ENCODE data around the gene LCE1D. TPM values are rescaled to one million over a fixed set of nuclear protein-coding genes. Genes with fewer than 3 reads are reported as not detected.

LCE1D gene, protein sequence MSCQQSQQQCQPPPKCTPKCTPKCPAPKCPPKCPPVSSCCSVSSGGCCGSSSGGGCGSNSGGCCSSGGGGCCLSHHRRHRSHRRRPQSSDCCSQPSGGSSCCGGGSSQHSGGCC
- not detected in 2 replicates for total RNA-seq

DNA sequence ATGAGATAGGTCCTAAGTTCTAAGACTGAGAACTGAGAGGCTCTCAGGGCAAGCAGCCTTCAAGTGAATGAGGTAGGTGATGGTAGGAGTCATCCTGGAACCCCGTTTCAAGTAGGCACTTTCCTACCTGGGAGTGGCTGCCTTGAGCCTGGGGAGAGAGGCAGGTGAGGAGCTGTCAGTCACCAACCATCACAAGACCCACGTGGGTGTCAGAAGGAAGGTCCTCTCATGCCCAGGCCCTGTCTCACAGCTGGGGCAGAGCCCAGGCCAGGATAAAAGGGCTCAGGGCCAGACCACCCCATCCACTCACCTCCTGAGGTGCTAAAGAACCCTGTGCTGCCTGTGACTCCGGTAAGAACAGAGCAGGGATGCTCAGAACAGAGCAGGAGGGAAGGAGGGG, at the start of gene LCE1D:
LCE1D (plus strand) TSS at position 301 of the 400 bp plus-strand sequence. CDS start 1,074 bp downstream, outside the sequence.
- intact Hi-C loops (cut with micrococcal nuclease), result no loop called here

DNA sequence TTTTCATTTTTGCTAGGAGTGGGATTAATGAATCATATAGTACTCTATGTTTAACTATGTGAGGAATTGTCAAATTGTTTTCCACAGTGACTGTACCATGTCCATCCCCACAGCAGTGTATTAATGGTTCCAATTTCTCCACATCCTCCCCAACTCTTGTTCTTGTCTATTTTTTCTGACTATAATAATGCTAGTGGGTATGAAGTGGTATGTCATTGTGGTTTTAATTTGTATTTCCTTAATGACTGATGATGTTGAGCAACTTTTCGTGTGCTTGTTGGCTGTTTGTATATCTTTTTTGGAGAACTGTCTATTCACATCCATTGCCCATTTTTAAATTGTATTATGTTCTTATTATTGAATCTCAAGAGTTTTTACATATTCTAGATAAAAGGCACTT, 48.7 kb upstream of the LCE1D start:
- intact Hi-C loops (cut with micrococcal nuclease), result no loop called here

DNA sequence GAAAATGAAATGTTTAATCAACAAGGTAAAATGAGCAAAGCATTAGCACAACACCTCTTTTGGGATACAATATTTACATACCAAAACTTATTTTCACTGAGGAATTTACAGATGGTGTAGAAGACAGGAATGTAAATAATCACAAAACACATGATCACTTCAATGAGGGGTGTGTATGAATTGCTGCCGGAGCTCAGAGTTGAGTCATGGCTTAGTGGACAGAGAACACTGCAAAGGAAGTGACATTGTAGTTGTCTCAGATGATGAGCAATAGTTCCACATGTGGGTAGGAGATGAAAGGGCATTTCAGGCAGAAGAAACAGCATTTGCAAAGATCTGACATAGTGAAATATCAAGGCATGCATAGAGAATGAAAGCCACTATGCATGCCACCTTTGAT, 44.3 kb upstream of the LCE1D start:
- intact Hi-C loops (cut with micrococcal nuclease), result no loop called here

DNA sequence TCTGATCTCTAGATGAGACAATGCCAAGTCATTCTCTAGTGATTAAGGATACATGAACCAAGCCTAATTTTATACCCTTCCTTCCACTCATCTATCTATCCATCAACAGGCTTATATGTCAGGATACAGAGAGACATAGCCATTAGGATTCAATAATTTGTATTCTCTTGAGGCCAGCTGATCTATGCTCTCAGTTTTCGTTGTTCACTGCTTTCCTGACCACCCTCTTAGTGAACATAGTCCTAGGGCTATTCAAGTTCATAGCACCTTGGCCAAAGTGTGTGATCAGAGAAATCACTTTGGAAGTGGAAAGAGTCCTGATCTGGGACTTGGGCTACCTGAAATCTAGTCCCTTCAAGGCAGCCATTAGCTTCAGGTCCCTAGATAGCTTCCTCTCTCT, 42.9 kb upstream of the LCE1D start:
- intact Hi-C loops (cut with micrococcal nuclease), result no loop called here

DNA sequence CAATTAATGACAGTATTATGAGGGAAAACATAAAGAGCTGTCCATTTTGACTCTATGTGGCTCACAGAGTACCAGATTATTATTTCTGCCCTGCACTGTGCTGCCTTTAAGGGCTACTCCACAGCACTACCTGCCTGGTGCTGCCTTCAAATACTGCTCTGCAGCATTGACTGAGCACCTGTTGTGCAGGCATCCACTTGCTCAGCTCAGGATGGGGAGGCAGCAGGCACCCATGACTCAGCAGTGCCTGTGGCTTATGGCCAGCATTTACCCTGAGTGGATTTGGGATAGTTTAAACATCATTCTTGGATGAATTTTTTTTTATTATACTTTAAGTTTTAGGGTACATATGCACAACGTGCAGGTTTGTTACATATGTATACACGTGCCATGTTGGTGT, 39.6 kb upstream of the LCE1D start:
- intact Hi-C loops (cut with micrococcal nuclease), result no loop called here

DNA sequence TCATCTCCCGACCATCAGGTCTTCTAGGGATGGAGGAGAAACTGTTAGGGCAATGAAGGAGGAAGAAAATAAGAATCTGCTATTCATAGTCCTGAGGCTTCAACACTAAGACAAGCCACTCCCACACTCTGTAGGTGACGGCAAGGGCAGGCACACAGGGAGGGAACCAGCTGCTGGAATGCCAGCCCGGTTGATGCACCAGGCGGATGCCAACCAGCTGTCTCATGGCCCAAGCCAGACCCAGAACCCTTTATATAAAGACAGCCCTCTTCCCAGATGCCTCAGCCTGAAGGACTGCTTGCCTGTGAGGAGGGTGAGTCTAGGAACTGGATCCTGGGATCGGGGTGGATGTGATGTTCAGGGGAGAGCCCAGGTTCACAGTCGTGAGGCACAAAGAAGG, 38.8 kb upstream of the LCE1D start, which contains the start of gene KPRP:
KPRP (plus strand) TSS at position 279 of the 400 bp plus-strand sequence. CDS start 1,564 bp downstream, outside the sequence.
- intact Hi-C loops (cut with micrococcal nuclease), result no loop called here

DNA sequence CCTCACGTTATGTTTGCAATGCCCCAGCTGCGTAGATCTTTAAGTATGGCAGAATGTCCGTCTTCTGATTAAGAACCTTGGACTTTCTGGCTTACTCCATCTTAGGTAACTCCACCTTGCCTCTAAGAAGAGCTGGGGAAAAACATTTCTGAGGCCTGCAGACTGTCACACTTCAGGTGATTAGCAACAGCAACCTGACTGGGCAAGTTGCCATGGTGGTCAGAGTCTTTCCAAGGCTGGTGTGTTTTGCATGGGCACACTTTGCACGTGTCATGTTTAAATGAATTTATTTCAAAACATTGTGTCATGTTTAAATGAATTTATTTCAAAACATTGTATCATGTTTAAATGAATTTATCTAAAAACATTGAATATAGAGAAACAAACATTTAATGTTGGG, 37.9 kb upstream of the LCE1D start:
- intact Hi-C loops (cut with micrococcal nuclease), result no loop called here

DNA sequence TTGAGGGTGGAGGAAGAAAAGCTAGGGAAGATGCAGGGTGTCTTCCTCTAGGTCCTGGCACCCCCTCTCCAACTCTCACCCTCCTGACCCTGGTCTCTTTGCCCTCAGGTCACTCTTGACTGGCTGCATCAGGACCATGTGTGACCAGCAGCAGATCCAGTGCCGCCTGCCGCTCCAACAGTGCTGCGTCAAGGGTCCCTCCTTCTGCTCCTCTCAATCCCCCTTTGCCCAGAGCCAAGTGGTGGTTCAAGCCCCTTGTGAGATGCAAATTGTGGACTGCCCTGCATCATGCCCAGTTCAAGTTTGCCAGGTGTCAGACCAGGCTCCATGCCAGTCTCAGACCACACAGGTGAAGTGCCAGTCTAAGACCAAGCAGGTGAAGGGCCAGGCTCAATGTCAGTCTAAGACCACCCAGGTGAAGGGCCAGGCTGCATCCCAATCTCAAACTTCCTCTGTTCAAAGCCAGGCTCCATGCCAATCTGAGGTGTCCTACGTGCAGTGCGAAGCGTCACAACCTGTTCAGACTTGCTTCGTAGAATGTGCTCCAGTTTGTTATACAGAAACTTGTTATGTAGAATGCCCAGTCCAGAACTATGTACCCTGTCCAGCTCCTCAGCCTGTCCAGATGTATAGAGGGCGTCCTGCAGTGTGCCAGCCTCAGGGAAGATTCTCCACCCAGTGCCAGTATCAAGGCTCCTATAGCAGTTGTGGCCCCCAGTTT, 36.9 kb upstream of the LCE1D start:
- intact Hi-C loops (cut with micrococcal nuclease), result no loop called here

DNA sequence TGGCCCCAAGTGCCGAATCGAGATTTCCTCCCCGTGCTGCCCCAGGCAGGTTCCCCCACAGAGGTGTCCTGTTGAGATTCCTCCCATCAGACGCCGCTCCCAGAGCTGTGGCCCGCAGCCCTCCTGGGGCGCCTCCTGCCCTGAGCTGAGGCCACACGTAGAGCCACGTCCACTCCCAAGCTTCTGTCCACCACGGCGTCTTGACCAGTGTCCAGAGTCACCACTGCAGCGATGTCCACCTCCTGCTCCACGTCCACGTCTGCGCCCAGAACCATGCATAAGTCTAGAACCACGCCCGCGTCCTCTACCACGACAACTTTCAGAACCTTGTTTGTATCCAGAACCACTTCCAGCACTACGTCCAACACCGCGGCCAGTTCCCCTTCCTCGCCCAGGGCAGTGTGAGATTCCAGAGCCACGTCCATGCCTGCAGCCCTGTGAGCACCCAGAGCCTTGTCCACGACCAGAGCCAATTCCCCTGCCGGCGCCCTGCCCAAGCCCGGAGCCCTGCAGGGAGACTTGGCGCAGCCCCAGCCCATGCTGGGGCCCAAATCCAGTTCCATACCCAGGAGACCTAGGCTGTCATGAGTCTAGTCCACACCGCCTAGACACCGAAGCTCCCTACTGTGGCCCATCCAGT, 35.9 kb upstream of the LCE1D start:
- intact Hi-C loops (cut with micrococcal nuclease), result no loop called here

DNA sequence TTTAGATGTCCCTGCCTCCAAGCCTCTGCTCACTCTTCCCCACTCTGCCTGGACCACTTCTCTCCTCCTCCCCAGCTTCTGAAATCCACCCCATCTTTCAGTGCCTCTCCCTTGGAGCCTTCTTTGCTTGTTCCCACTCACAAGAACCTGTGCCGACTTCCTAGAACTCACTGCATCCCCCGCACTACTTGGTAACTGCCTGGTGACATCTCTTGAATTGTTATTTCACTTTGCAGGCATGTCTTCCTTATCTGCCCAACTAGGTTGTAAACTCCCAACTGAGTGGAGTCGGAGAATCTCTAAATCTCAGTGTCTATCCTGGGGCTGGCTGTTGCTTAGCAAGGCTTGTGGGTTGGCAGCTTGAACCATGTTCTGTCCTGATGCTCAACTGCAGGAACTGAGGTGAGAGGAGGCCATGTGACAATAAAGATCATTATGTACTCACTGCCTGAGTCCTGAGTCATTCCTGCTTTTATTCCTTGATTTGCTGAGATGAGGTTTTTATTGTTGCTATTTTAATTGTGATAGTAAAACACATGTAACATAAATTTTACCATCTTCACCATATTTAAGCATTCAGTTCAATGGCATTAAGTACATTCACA, 34.8 kb upstream of the LCE1D start:
- intact Hi-C loops (cut with micrococcal nuclease), result no loop called here

DNA sequence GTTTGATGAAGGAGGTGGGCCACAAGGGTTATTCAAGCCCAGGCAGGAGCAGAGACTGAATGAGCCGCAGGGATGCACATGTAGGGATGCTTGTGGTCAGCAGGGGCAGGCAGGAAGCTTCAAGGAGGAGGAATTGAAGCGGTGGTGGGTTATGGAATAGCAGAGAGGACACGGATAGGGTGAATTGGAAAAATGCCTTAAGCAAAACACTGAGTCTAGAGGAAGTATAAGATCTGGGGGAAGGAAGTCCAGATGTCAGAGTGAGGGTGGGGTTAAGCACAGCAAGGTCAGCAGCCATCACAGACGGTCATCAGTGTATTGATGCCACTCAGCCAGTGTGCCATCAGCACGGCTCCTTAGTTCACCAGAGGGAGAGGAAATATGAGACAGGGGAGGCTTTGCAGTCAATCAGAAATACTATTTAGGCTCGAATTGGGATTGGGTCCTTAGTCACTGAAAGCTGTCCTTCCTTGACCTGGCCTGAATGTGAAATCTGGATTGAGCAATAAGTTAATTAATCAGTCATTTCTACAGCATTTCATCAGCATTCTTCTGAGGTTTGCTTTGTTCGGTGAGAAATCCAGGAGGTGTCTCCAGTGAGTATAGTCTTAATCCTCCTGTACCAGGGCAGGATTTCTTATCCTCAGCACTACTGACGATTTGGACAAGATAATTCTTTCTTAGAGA, 27.5 kb upstream of the LCE1D start:
- intact Hi-C loops (cut with micrococcal nuclease), result no loop called here

DNA sequence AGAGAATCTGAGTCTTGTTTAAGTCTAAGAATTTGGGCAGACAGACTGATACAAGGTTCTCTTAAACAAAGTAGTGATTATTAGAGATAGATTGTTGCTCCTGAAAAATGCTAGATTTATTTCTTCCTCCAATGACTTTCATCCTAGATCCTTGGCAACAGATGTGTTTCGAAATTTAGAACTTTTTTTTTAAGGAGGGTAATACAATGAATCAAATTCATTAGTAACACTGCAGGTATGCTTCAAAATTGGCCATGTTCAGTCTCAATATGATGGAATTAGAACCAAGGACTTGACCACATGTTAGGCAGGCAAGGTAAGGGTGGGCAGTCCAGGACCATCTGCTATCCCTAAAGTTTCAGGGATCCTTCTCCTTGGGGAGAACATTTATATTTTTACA, 26.1 kb upstream of the LCE1D start:
- intact Hi-C loops (cut with micrococcal nuclease), result no loop called here

DNA sequence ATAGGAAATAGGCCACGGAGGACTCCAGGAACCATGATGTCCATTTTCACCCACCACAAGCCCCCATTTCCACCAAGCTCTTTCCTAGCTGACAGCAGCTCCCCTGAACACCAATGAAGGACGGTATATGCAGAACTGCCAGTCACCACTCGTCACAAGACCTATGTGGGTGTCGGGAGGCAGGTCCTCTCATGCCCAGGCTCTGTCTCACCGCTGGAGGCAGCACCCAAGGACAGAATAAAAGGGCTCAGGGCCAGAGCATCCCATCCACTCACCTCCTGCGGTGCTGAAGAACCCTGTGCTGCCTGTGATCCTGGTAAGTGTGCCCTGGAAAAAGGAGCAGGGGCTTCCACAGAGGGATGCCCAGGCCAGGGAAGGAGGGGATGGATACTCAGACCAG, 21.6 kb upstream of the LCE1D start, which contains the start of gene LCE1F:
LCE1F (plus strand) TSS at position 266 of the 400 bp plus-strand sequence. CDS start 1,232 bp downstream, outside the sequence.
- intact Hi-C loops (cut with micrococcal nuclease), result no loop called here

DNA sequence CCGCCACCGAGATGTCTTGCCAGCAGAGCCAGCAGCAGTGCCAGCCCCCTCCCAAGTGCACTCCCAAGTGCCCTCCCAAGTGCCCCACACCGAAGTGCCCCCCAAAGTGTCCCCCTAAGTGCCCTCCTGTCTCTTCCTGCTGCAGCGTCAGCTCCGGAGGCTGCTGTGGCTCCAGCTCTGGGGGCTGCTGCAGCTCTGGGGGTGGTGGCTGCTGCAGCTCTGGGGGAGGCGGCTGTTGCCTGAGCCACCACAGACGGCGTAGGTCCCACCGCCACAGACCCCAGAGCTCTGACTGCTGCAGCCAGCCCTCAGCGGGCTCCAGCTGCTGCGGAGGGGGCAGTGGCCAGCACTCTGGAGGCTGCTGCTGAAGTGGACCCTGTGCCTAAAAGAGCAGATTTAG, 20.2 kb upstream of the LCE1D start:
- intact Hi-C loops (cut with micrococcal nuclease), result no loop called here

DNA sequence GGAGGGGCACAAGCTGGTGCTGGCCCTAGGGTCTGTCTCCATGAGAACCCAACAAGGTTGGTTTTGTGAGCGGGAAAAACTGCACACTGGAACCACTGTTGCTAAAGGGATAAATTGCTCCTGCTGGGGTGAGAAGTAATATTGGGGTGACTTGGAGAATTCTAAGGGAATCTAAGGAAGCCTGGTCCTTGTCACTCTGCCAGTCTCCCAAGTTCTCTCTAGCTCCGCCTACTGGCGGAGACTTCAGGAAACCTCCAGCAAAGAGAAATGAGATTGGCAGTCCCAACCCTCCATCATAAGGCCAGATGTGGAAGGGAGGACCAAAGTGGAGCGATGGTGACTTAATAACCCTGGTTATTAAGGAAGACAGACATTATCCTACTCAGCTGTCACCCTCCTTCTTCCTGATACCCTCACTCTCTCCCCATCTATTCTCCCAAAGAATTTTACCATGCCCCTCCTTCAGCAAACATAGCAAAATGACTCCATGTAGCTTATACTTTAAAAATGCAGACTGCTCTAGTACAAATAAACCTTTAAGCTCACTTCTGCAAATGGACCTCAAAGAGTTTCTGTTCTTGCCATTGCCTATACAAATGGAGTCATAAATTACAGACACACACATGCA, 18.9 kb upstream of the LCE1D start:
- intact Hi-C loops (cut with micrococcal nuclease), result no loop called here

DNA sequence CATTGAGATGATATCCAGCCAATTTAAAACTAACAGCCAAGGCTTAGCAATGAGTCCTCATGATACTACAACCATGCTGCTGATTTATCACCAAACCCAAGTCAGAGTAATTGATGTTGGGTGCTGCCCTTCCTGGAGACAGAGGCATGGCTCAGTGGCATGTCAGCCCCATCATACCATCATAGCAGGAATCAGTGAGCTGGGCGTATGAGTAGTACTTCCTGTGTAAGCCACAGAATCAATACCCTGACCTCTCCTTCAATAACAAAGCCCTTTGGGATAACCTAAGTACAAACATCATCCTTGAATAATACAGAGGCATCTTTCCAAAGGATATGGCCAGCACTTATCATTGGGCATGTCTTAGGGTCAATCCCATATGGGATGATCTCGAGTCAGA, 13.4 kb upstream of the LCE1D start:
- intact Hi-C loops (cut with micrococcal nuclease), result no loop called here

DNA sequence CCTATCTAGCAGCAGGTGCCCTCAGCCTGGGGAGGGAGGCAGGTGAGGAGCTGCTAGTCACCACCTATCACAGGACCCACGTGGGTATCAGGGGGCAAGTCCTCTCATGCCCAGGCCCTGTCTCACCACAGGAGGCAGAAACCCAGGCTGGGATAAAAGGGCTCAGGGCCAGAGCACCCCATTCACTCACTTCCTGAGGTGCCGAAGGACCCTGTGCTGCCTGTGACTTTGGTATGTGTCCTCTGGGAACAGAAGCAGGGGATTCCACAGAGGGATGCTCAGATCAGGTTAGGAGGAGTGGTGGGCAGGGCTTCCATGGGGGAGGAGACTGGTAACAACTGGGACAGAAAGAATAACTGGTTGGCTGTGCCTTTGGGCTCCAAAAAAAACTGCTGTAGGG, 10.4 kb upstream of the LCE1D start, which contains the start of gene LCE1E:
LCE1E (plus strand) TSS at position 181 of the 400 bp plus-strand sequence. CDS start 1,043 bp downstream, outside the sequence.
- intact Hi-C loops (cut with micrococcal nuclease), result no loop called here

DNA sequence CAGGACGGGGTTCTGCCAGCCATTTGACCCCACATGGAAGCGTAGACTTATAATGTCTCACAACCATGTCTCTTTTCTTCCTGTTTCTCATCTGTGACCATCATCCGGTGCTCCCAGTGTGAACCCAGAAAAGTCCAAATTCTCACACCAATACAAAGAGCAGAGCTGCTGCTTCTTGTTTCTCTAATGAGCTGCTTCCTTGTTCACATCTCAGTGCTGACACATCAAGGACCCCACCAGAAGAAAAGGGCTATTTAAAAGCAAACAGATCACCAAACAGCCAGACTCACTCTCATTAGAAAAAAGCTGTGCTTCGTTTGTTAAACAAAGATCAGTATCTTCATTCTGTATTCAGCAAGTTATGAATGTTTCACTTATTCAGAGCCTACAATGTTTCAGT, 835 bp upstream of the LCE1D start:
- intact Hi-C loops (cut with micrococcal nuclease), result no loop called here

DNA sequence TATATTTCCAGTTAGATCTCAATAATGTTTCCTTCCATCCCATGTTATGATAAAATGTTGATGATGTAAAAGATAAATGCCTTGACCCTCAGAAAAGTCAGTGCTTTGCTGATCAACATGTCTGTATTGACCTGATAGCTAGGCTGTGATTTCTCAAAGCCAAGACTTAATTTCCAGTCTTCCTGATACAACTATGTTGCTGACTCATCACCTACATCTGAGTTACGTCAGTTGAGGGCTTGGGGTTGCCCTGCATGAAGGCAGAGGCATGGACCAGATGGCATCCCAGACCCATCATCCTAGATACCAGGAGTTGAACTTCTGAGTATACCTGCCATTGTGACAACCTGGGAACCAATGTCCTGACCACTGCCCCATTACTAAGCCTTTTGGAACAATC, 4.8 kb downstream of the LCE1D start:
- intact Hi-C loops (cut with micrococcal nuclease), result no loop called here

DNA sequence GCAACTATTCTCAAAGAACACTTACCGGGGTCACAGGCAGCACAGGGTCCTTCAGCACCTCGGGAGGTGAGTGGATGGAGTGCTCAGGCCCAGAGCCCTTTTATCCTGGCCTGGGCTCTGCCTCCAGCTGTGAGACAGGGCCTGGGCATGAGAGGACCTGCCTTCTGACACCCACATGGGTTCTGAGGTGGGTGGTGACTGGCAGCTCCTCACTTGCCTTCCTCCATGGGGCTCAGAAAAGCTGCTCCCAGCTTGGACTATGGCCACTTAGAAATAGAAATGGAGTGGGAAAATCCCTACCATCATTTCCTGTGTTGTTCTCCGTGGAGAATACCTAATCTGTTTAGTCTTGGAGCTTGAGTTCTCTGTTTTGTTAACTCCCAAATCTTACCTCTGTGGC, 10.1 kb downstream of the LCE1D start, which contains the start of gene LCE1C:
LCE1C (minus strand) TSS at position 76 of the 400 bp plus-strand sequence. CDS start 1,173 bp downstream, outside the sequence.
- intact Hi-C loops (cut with micrococcal nuclease), result no loop called here

DNA sequence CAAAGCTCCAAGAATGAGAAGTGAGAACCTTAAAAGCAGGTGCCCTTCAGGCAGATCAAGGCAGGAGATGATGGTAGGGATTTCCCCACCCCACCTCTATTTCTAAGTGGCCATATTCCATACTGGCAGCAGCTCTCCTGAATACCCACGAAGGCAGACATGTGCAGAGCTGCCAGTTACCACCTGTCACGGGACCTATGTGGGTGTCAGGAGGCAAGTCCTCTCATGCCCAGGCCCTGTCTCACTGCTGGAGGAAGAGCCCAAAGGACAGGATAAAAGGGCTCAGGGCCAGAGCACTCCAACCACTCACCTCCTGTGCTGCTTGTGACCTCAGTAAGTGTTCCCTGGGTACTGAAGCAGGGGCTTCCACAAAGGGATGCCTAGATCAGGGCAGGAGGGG, 14.5 kb downstream of the LCE1D start:
- intact Hi-C loops (cut with micrococcal nuclease), result no loop called here
